LHCN-M2 (cell line): ENCODE data around the gene YLPM1. TPM values are rescaled to one million over a fixed set of nuclear protein-coding genes. Genes with fewer than 3 reads are reported as not detected.

Experiments used
- DNase-seq: peaks from one replicate; pipeline ENCODE4 v3.0.0-alpha.2; 2012; ENCODE audit warnings: low read depth
- total RNA-seq: library from RNA; depleted of rRNA; stranded (reverse); fragments of >200 nt; gene quantifications from 2 replicates; pipeline ENCODE4 v1.2.3, GENCODE V29; 2014

YLPM1 gene
- total RNA-seq, 1 experiment from 2014 or later = 26.8 TPM

- no peak for DNase-seq
These were observed 23.7 kb downstream of the YLPM1 start for GRCh38 chr14:74786796-74787315.

- no peak for DNase-seq
These were observed 29.3 kb downstream of the YLPM1 start for GRCh38 chr14:74792249-74793039.

GRCh38 chr14:74793506-74794155, 30.5 kb downstream of the YLPM1 start:
- peak; percentile 14 for DNase-seq

GRCh38 chr14:74794947-74795346, 31.8 kb downstream of the YLPM1 start:
- DNase-seq = no peak

GRCh38 chr14:74799765-74800164, 36.6 kb downstream of the YLPM1 start:
- no peak for DNase-seq

GRCh38 chr14:74800780-74801179, 37.7 kb downstream of the YLPM1 start:
- DNase-seq = no peak

GRCh38 chr14:74801396-74801795, 38.3 kb downstream of the YLPM1 start:
- DNase-seq = no peak

- peak; percentile 42 for DNase-seq
These were observed 41.2 kb downstream of the YLPM1 start for GRCh38 chr14:74804219-74804825.

- no peak for DNase-seq
These were observed 44.9 kb downstream of the YLPM1 start for GRCh38 chr14:74807853-74808545.

- DNase-seq = no peak
These were observed 53.0 kb downstream of the YLPM1 start for GRCh38 chr14:74816124-74816523.

GRCh38 chr14:74820288-74820687, 57.2 kb downstream of the YLPM1 start:
- DNase-seq = no peak

- DNase-seq = no peak
These were observed 58.3 kb downstream of the YLPM1 start for GRCh38 chr14:74821267-74821915.

GRCh38 chr14:74824997-74825396, 61.9 kb downstream of the YLPM1 start:
- peak; percentile 49 for DNase-seq

- no peak for DNase-seq
These were observed 63.5 kb downstream of the YLPM1 start for GRCh38 chr14:74826574-74826973.

- DNase-seq = no peak
These were observed 66.1 kb downstream of the YLPM1 start for GRCh38 chr14:74829251-74829650.

- no peak for DNase-seq
These were observed 69.7 kb downstream of the YLPM1 start for GRCh38 chr14:74832849-74833248.

GRCh38 chr14:74834692-74835392, 71.7 kb downstream of the YLPM1 start:
- no peak for DNase-seq

GRCh38 chr14:74835645-74836250, 72.6 kb downstream of the YLPM1 start:
- no peak for DNase-seq

- DNase-seq = no peak
These were observed 73.3 kb downstream of the YLPM1 start for GRCh38 chr14:74836251-74836960.

GRCh38 chr14:74838166-74838565, 75.0 kb downstream of the YLPM1 start:
- DNase-seq = no peak
